ENCODE measurements around the gene INTS1. TPM values are rescaled to one million over a fixed set of nuclear protein-coding genes. Genes with fewer than 3 reads are reported as not detected.

Gene INTS1
- total RNA-seq, 1 donor from 2014 or later = 80.7 TPM

DNA sequence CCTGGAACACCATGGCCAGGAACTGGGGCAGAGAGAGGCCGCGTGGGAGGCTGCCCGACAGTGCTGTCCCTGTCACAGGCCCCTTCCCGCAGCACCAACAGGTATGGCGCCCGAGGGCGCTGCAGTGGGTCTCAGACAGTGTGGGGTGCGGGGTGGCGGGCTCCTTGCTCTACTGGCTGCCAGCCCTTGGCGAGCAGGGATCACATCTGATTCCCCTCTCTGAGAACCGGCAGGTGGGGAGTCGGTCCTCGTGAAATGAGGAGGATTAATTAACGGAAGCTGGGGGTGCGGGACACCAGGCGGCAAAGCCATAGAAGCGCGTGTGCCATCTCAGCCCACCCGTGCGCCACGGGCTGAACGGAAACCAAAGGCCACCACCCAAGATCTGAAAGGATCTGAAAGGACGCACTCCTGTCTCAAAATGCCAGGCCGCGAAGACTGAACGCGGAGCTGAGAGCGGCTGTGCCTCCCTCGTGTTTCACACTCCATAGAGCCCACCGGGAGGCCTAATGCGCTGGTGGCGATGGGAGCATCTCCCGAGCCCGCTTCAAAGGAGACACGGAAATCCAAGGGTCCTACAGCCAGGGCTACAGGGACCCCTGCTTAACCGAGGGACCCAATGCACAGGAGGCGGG lies 6.8 kb downstream of the INTS1 start:
- H3K36me3 ChIP-seq = peaks cover 85 to 99% of the 10 kb centered on the region in 2 donors

GRCh38 chr7:1496531-1497292 lies 7.5 kb downstream of the INTS1 start:
- no peak for DNase-seq (ENCODE audit: low spot score in 2 of 2)
- Histone ChIP-seq H3K9me3 (no peaks in the 10 kb centered on the region), H3K27ac (no peak overlapping the region), H3K27me3 (no peaks in the 10 kb centered on the region), H3K4me1 (no peaks in the 10 kb centered on the region), H3K4me3 (no peak overlapping the region), H3K36me3 (peaks cover 80 to 99% of the 10 kb centered on the region in 2 donors)
- intact Hi-C loops (cut with DNase I) = no loop called here
- TF ChIP-seq, protein P1, sequence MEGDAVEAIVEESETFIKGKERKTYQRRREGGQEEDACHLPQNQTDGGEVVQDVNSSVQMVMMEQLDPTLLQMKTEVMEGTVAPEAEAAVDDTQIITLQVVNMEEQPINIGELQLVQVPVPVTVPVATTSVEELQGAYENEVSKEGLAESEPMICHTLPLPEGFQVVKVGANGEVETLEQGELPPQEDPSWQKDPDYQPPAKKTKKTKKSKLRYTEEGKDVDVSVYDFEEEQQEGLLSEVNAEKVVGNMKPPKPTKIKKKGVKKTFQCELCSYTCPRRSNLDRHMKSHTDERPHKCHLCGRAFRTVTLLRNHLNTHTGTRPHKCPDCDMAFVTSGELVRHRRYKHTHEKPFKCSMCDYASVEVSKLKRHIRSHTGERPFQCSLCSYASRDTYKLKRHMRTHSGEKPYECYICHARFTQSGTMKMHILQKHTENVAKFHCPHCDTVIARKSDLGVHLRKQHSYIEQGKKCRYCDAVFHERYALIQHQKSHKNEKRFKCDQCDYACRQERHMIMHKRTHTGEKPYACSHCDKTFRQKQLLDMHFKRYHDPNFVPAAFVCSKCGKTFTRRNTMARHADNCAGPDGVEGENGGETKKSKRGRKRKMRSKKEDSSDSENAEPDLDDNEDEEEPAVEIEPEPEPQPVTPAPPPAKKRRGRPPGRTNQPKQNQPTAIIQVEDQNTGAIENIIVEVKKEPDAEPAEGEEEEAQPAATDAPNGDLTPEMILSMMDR (IDR thresholded peaks at IDR 0.05) = no peak

More for the DNA sequence above, 6.8 kb downstream of the INTS1 start:
- Histone ChIP-seq H3K27ac (no peak overlapping the region), H3K27me3 (no peaks in the 10 kb centered on the region), H3K9me3 (no peaks in the 10 kb centered on the region), H3K4me3 (no peak overlapping the region), H3K4me1 (no peaks in the 10 kb centered on the region)
- DNase-seq (ENCODE audit: low spot score in 2 of 2) = no peak
- intact Hi-C loops (cut with DNase I) = no loop called here
- TF ChIP-seq, protein P1 (IDR thresholded peaks at IDR 0.05) = no peak

DNA sequence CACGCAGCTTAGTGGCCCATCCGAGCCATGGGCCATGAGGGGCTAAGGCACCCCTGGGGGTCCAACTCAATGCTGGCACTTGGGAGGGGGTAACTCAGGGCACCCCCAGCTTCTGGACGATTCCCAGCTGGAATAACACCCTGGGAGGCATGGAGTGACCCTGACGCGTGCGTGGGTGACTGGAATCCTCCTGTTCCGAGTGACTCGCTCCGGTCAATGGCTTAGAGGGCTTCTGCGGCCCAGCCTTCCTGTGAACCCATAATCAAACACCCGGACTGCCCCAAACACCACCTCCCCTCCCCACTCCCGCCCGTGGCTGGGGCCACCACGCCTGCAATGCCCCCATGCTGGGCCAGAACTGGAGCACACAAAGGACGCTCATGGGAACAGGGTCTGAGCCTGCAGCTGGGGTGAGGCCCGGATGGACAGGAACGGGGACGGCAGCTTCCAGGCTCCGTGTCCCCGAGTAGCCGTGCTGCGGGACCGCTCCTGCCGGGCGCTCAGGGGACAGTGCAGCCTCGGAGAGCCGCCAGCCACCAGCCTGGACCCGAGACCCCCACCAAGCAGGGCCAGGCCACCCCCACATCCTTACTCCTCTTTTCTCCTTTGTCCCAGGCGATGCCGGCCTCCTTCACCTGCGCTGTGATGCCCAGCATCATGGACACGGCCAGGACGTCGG lies 8.5 kb downstream of the INTS1 start:
- no peak for DNase-seq (ENCODE audit: low spot score in 2 of 2)
- no peaks in the 10 kb centered on the region for H3K4me1 ChIP-seq
- no peaks in the 10 kb centered on the region for H3K27me3 ChIP-seq
- peaks cover 72 to 99% of the 10 kb centered on the region in 2 donors for H3K36me3 ChIP-seq
- no peak overlapping the region for H3K4me3 ChIP-seq
- H3K9me3 ChIP-seq = no peaks in the 10 kb centered on the region
- TF ChIP-seq, protein P1 (IDR thresholded peaks at IDR 0.05) = no peak
- intact Hi-C loops (cut with DNase I) = no loop called here
- no peak overlapping the region for H3K27ac ChIP-seq

- Histone ChIP-seq H3K4me3 (no peak overlapping the region), H3K4me1 (no peaks in the 10 kb centered on the region), H3K9me3 (no peaks in the 10 kb centered on the region), H3K27ac (no peak overlapping the region), H3K36me3 (peaks cover 70 to 99% of the 10 kb centered on the region in 2 donors), H3K27me3 (no peaks in the 10 kb centered on the region)
- TF ChIP-seq, protein P1 (IDR thresholded peaks at IDR 0.05) = no peak
- no peak for DNase-seq (ENCODE audit: low spot score in 2 of 2)
- intact Hi-C loops (cut with DNase I) = no loop called here
Observed at GRCh38 chr7:1494866-1495563, 9.2 kb downstream of the INTS1 start.

GRCh38 chr7:1494447-1494846 lies 9.7 kb downstream of the INTS1 start:
- Histone ChIP-seq H3K9me3 (no peaks in the 10 kb centered on the region), H3K27ac (no peak overlapping the region), H3K36me3 (peaks cover 68 to 99% of the 10 kb centered on the region in 2 donors), H3K27me3 (no peaks in the 10 kb centered on the region), H3K4me1 (no peaks in the 10 kb centered on the region), H3K4me3 (no peak overlapping the region)
- TF ChIP-seq, protein P1 (IDR thresholded peaks at IDR 0.05) = no peak
- intact Hi-C loops (cut with DNase I) = no loop called here
- no peak for DNase-seq (ENCODE audit: low spot score in 2 of 2)
